PC-9 (cell line): ENCODE data around the gene GALNT10. TPM values are rescaled to one million over a fixed set of nuclear protein-coding genes. Genes with fewer than 3 reads are reported as not detected.

Experiments used
- BruUV-seq: library from RNA; stranded (reverse); fragments of 400-500 nt; replicated peaks from 2 replicates; lab custom pipeline; 2021; lab: Mats Ljungman, UMichigan
- CTCF ChIA-PET: fragments of 300-600 bp; sonication (Branson Sonifier 250); formaldehyde crosslinking; loops from one replicate; lab custom pipeline; 2022; ENCODE audit warnings: antibody characterized with exemption; lab: Charles Lee
- POLR2A ChIA-PET: fragments of 300-600 bp; sonication (Branson Sonifier 250); formaldehyde crosslinking; loops from one replicate; lab custom pipeline; 2022; ENCODE audit warnings: antibody characterized with exemption; ENCODE audit not compliant: unreplicated experiment; lab: Charles Lee
- DNase-seq, 2 experiments: peaks; one replicate each; pipeline versions ENCODE4 v3.0.0 to v3.0.0-alpha.2; 2015 to 2022; ENCODE audit warnings: mixed read lengths in 1 of 2
- H2AFZ ChIP-seq: fragments of 200-600 bp; sonication (generic); 2 replicates; pipeline ENCODE4 v1.8.1; 2017; ENCODE audit warnings: antibody characterized with exemption
- H3F3A ChIP-seq: fragments of 200-600 bp; sonication (generic); 2 replicates; pipeline ENCODE4 v1.8.1; 2017; ENCODE audit warnings: antibody characterized with exemption, mild to moderate bottlenecking, low read depth; ENCODE audit not compliant: insufficient read depth
- H3K27ac ChIP-seq: fragments of 200-600 bp; sonication (generic); 2 replicates; pipeline ENCODE4 v1.6.1; 2016; ENCODE audit warnings: mixed run types
- H3K27me3 ChIP-seq: fragments of 200-600 bp; sonication (generic); 2 replicates; pipeline ENCODE4 v1.6.1; 2016; ENCODE audit warnings: low read depth, mixed run types; ENCODE audit not compliant: insufficient read depth
- H3K36me3 ChIP-seq: fragments of 200-600 bp; sonication (generic); 2 replicates; pipeline ENCODE4 v1.6.1; 2016; ENCODE audit warnings: low read depth, mixed run types
- H3K4me1 ChIP-seq: fragments of 200-600 bp; sonication (generic); replicated peaks from 2 replicates; pipeline ENCODE4 v1.6.1; 2016; ENCODE audit warnings: mixed run types; ENCODE audit not compliant: insufficient read depth
- H3K4me2 ChIP-seq: fragments of 200-600 bp; sonication (generic); 2 replicates; pipeline ENCODE4 v1.6.1; 2017; ENCODE audit warnings: mixed run types
- H3K4me3 ChIP-seq: fragments of 200-600 bp; sonication (generic); 2 replicates; pipeline ENCODE4 v1.6.1; 2016; ENCODE audit warnings: mixed run types
- H3K79me2 ChIP-seq: fragments of 200-600 bp; sonication (generic); 2 replicates; pipeline ENCODE4 v1.6.1; 2017; ENCODE audit warnings: low read depth, mixed run types
- H3K9me2 ChIP-seq: fragments of 200-600 bp; sonication (generic); 2 replicates; pipeline ENCODE4 v1.8.1; 2017; ENCODE audit warnings: mild to moderate bottlenecking; ENCODE audit not compliant: insufficient read depth
- H3K9me3 ChIP-seq: fragments of 200-600 bp; sonication (generic); 2 replicates; pipeline ENCODE4 v1.8.1; 2016; ENCODE audit warnings: low read depth; ENCODE audit not compliant: insufficient read depth
- H4K20me1 ChIP-seq: fragments of 200-600 bp; sonication (generic); 2 replicates; pipeline ENCODE4 v1.8.1; 2017; ENCODE audit not compliant: insufficient read depth
- EZH2 ChIP-seq: fragments of 200-600 bp; sonication (generic); IDR thresholded peaks from 2 replicates; pipeline ENCODE4 v1.8.0; 2017; ENCODE audit warnings: antibody characterized with exemption, low read depth
- intact Hi-C: fragments of 100-400 bp; cut with micrococcal nuclease; formaldehyde crosslinking; loops from one replicate; pipeline ENCODE4 v1.10.0; 2022; ENCODE audit not compliant: unreplicated experiment
- total RNA-seq: library from RNA; stranded (reverse); gene quantifications from 2 replicates; pipeline ENCODE4 v1.2.3, GENCODE V29; 2021
- TF ChIP-seq, protein P1 (sequence below): fragments of 200-600 bp; sonication (generic); conservative IDR thresholded peaks from 2 replicates; pipeline ENCODE4 v1.6.1; 2017; ENCODE audit warnings: mixed run types, antibody characterized with exemption, mild to moderate bottlenecking, moderate library complexity

The GALNT10 gene
- total RNA-seq, 1 experiment from 2014 or later, result 101 TPM

DNA sequence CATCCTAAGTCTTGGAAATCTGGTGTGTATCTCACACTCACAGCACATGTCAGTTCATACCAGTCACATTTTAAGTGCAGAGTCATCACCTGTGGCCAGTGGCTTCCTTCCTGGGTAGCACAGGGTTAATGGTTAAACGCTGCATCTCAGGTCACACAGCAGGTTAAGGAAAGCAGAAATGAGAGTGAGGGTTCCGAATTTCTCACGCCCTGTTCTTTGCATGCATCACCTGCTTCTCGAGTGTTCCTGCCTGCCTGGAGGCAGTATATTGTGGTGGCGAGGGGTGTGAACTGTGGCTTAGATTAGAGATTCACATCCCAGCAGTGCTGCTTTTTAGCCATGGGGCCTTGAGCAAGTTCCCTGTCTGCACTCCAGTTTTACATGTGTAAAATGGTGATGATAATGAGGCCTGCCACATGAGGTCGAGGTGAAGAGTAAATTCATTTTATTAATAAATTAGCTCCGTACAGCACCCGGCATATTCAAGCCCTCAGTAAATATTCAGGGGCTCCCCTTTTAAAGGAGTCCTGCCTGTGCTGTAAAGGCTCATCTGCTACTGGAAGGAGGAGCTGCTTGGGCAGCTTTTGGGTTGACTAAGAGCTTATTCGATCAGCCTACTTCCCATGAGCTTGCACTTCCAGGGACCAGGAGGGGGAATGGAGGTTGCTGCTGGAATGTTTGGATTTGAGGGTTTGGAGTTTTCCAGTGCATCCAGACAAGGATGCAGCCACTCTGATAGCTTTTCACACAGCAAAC lies 194.1 kb downstream of the GALNT10 start:
- CTCF ChIA-PET, result no interaction called here
- H3K27ac ChIP-seq, result no peak overlapping the region
- no peaks in the 10 kb centered on the region for H3K9me3 ChIP-seq
- H2AFZ ChIP-seq, result no peak overlapping the region
- no peaks in the 10 kb centered on the region for H3F3A ChIP-seq
- no peak for DNase-seq
- no peaks in the 10 kb centered on the region for H3K4me1 ChIP-seq
- TF ChIP-seq, protein P1, sequence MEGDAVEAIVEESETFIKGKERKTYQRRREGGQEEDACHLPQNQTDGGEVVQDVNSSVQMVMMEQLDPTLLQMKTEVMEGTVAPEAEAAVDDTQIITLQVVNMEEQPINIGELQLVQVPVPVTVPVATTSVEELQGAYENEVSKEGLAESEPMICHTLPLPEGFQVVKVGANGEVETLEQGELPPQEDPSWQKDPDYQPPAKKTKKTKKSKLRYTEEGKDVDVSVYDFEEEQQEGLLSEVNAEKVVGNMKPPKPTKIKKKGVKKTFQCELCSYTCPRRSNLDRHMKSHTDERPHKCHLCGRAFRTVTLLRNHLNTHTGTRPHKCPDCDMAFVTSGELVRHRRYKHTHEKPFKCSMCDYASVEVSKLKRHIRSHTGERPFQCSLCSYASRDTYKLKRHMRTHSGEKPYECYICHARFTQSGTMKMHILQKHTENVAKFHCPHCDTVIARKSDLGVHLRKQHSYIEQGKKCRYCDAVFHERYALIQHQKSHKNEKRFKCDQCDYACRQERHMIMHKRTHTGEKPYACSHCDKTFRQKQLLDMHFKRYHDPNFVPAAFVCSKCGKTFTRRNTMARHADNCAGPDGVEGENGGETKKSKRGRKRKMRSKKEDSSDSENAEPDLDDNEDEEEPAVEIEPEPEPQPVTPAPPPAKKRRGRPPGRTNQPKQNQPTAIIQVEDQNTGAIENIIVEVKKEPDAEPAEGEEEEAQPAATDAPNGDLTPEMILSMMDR, result no peak
- TF ChIP-seq EZH2, result no peak
- H3K4me3 ChIP-seq, result no peak overlapping the region
- H3K4me2 ChIP-seq, result no peak overlapping the region
- H4K20me1 ChIP-seq, result no peaks in the 10 kb centered on the region
- no peaks in the 10 kb centered on the region for H3K27me3 ChIP-seq
- BruUV-seq, result no TSS peak
- no peaks in the 10 kb centered on the region for H3K79me2 ChIP-seq
- H3K9me2 ChIP-seq, result no peaks in the 10 kb centered on the region
- H3K36me3 ChIP-seq, result peaks cover 15% of the 10 kb centered on the region
- POLR2A ChIA-PET, result no interaction called here
- intact Hi-C loops, result no loop called here

DNA sequence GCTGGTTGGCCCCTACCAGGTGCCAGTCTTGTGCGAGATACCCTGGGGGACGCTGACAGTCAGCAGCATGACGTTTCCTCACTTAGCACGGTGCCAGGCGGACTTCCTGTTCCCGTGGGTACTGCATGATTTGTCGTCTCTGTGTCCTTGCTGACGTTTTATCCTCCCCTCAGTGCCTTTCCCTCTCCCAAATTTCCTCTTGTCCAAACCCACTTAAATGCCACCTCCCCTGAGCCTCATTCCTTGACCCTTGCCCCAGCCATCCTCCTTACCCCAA lies 194.6 kb downstream of the GALNT10 start:
- H3K27me3 ChIP-seq, result no peaks in the 10 kb centered on the region
- TF ChIP-seq EZH2, result no peak
- TF ChIP-seq, protein P1, result no peak
- no peak overlapping the region for H3K27ac ChIP-seq
- H3K9me2 ChIP-seq, result no peaks in the 10 kb centered on the region
- H3K4me2 ChIP-seq, result no peak overlapping the region
- H2AFZ ChIP-seq, result no peak overlapping the region
- H3F3A ChIP-seq, result no peaks in the 10 kb centered on the region
- no peaks in the 10 kb centered on the region for H3K79me2 ChIP-seq
- BruUV-seq, result no TSS peak
- intact Hi-C loops, result no loop called here
- ChIA-PET POLR2A (no interaction called here), CTCF (no interaction called here)
- H4K20me1 ChIP-seq, result no peaks in the 10 kb centered on the region
- no peak for DNase-seq
- H3K9me3 ChIP-seq, result no peaks in the 10 kb centered on the region
- H3K36me3 ChIP-seq, result peaks cover 15% of the 10 kb centered on the region
- H3K4me1 ChIP-seq, result no peaks in the 10 kb centered on the region
- H3K4me3 ChIP-seq, result no peak overlapping the region

DNA sequence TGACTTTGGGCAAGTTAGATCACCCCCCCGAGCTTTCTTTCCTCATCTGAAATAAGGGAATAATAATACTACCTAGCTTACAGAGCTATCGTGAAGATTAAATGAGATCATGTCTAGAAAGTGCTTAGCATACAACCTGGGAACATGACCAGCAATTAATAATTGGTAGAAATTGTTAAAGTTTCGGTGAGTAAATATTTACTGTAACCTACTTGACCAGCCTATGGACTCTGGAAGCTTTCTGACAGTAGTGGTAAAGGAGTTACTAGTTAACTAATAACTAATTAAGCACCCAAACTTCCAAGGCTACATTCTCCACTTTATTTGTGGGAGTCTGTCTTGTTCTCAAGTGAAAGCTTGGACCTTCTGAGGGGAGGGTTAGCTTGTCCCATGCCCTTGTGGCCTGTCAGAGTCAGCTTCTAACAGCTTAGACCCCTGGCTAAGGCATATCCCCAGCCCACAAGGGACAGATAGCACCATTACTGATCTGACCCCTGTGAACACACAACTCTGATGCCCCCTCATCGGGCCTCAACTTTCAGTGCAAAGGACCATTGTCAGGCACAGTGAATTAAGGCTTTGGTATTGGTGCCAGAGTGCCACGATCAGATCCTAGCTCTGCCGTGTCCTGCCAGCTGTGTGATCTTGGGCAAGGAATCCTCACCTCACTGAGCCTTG lies 196.6 kb downstream of the GALNT10 start:
- CTCF ChIA-PET, result interaction anchor here (0.7 kb wide), 1 partner anchor 55 kb away, joined by 3 read pairs; no protein-coding TSS in a partner anchor

More for the DNA sequence above, 196.6 kb downstream of the GALNT10 start:
- Histone ChIP-seq H4K20me1 (no peaks in the 10 kb centered on the region), H3K27me3 (no peaks in the 10 kb centered on the region), H2AFZ (no peak overlapping the region), H3K36me3 (peaks cover 13% of the 10 kb centered on the region), H3K4me2 (no peak overlapping the region), H3K9me3 (no peaks in the 10 kb centered on the region), H3F3A (no peaks in the 10 kb centered on the region), H3K4me3 (no peak overlapping the region), H3K9me2 (no peaks in the 10 kb centered on the region), H3K27ac (no peak overlapping the region), H3K79me2 (no peaks in the 10 kb centered on the region), H3K4me1 (no peaks in the 10 kb centered on the region)
- POLR2A ChIA-PET, result no interaction called here
- BruUV-seq, result no TSS peak
- no peak for DNase-seq
- TF ChIP-seq, protein P1, result no peak
- TF ChIP-seq EZH2, result no peak
- intact Hi-C loops, result no loop called here
